GM19240 (cell line): ENCODE data around the gene MYMX.
"Not testable (repeated sequence)": the region's sequence is repeated elsewhere in the genome, so short reads cannot be mapped to it uniquely, and the experiment has no call there.

Experiments used
- DNase-seq: peaks from one replicate; pipeline ENCODE4 v3.0.0; 2011; ENCODE audit warnings: low spot score; ENCODE audit not compliant: insufficient read length

Gene MYMX

GRCh38 chr6:44186635-44187025, 30.1 kb upstream of the MYMX start:
- no peak for DNase-seq

GRCh38 chr6:44188819-44189218, 27.9 kb upstream of the MYMX start:
- no peak for DNase-seq

- DNase-seq, result no peak
These were observed 27.5 kb upstream of the MYMX start for GRCh38 chr6:44189257-44189656.

GRCh38 chr6:44190715-44191114, 26.0 kb upstream of the MYMX start:
- no peak for DNase-seq

GRCh38 chr6:44192428-44193041, 24.2 kb upstream of the MYMX start:
- DNase-seq, result no peak

GRCh38 chr6:44193307-44193910, 23.3 kb upstream of the MYMX start:
- DNase-seq, result no peak

GRCh38 chr6:44194326-44194725, 22.4 kb upstream of the MYMX start:
- DNase-seq, result no peak

- not testable (repeated sequence) for DNase-seq
These were observed 20.4 kb upstream of the MYMX start for GRCh38 chr6:44196351-44196750.

GRCh38 chr6:44198684-44199083, 18.0 kb upstream of the MYMX start:
- DNase-seq, result no peak

- no peak for DNase-seq
These were observed 16.8 kb upstream of the MYMX start for GRCh38 chr6:44199883-44200282.

GRCh38 chr6:44201200-44201599, 15.5 kb upstream of the MYMX start:
- no peak for DNase-seq

GRCh38 chr6:44201638-44202303, 15.0 kb upstream of the MYMX start:
- DNase-seq, result no peak

- no peak for DNase-seq
These were observed 14.3 kb upstream of the MYMX start for GRCh38 chr6:44202332-44202971.

- DNase-seq, result no peak
These were observed 13.6 kb upstream of the MYMX start for GRCh38 chr6:44202972-44203750.

- DNase-seq, result no peak
These were observed 12.8 kb upstream of the MYMX start for GRCh38 chr6:44203955-44204354.

- no peak for DNase-seq
These were observed 8.8 kb upstream of the MYMX start for GRCh38 chr6:44207966-44208365.

- no peak for DNase-seq
These were observed 5.4 kb upstream of the MYMX start for GRCh38 chr6:44211284-44211683.

GRCh38 chr6:44214307-44214706, 2.4 kb upstream of the MYMX start:
- no peak for DNase-seq

GRCh38 chr6:44217332-44218143, 812 bp downstream of the MYMX start:
- DNase-seq, result no peak

GRCh38 chr6:44219053-44219814, 2.5 kb downstream of the MYMX start:
- DNase-seq, result no peak
